Measurements from ENCODE around the gene HNRNPA3. TPM values are rescaled to one million over a fixed set of nuclear protein-coding genes. Genes with fewer than 3 reads are reported as not detected.

HNRNPA3 gene
- total RNA-seq, 1 experiment from 2014 or later: 328 TPM

- Histone ChIP-seq H3K27ac (ENCODE audit: low read depth, low read length) (no peak overlapping the region), H3K9me3 (ENCODE audit: control insufficient read depth in 1 of 2, insufficient read depth in 1 of 2, low read depth in 1 of 2, low read length in 2 of 2) (no peaks in the 10 kb centered on the region), H3K9me2 (ENCODE audit: insufficient read depth) (no peaks in the 10 kb centered on the region), H3K27me3 (ENCODE audit: insufficient read depth, low read length) (no peaks in the 10 kb centered on the region), H2AFZ (ENCODE audit: low read depth, low read length, poor library complexity, severe bottlenecking) (no peak overlapping the region), H3K4me3 (replicated peaks in 1 of 2; ENCODE audit: low read depth in 1 of 2, low read length in 2 of 2) (no peak overlapping the region), H3K9ac (ENCODE audit: low read length) (no peak overlapping the region), H3K79me2 (ENCODE audit: insufficient read depth, low read length) (no peaks in the 10 kb centered on the region), H4K20me1 (ENCODE audit: insufficient read depth) (no peaks in the 10 kb centered on the region), H3K4me2 (ENCODE audit: low read length) (no peak overlapping the region), H3K36me3 (ENCODE audit: control insufficient read depth in 1 of 2, insufficient read depth in 2 of 2, low read length in 2 of 2) (no peaks in the 10 kb centered on the region), H3K4me1 (ENCODE audit: control insufficient read depth in 1 of 2, insufficient read depth in 2 of 2, low read length in 2 of 2) (no peaks in the 10 kb centered on the region)
- ATAC-seq (no peak), DNase-seq (ENCODE audit: low read depth, low spot score) (no peak)
- intact Hi-C loops (cut with micrococcal nuclease): no loop called here
- POLR2A ChIA-PET: no interaction called here
- RAD21 ChIA-PET (ENCODE audit: low non-redundant PET in 1 of 2, low total read pairs in 2 of 2, uncharacterized antibody in 2 of 2, unreplicated experiment in 2 of 2): no interaction called here
- no TSS peak for BruUV-seq (replicated peaks)
- CTCF ChIA-PET: interaction anchor here (1.0 to 1.2 kb wide), 2 partner anchors 8 to 108 kb away, joined by 3 read pairs; no protein-coding TSS in a partner anchor
- TF ChIP-seq REST (IDR thresholded peaks at IDR 0.05; ENCODE audit: low read depth) (no peak), FOSL1 (IDR thresholded peaks at IDR 0.05; ENCODE audit: low read depth) (no peak), RAD21 (IDR thresholded peaks at IDR 0.05; ENCODE audit: low read depth) (no peak), ZFX (IDR thresholded peaks at IDR 0.05) (no peak), CBX3 (IDR thresholded peaks at IDR 0.05; ENCODE audit: low read depth) (no peak), POLR2AphosphoS5 (IDR thresholded peaks at IDR 0.05; ENCODE audit: low read depth, low read length) (no peak), TCF7L2 (IDR thresholded peaks at IDR 0.05; ENCODE audit: borderline replicate concordance, extremely low read depth, insufficient read depth, insufficient read length) (no peak), EGR1 (IDR thresholded peaks at IDR 0.05; ENCODE audit: low read depth) (no peak), CTCF (IDR thresholded peaks at IDR 0.05 in 2 of 3, conservative IDR thresholded peaks at IDR 0.05 in 1 of 3; ENCODE audit: borderline replicate concordance in 1 of 3, insufficient read depth in 1 of 3, low read depth in 2 of 3, low read length in 2 of 3) (no peak), SP1 (IDR thresholded peaks at IDR 0.05; ENCODE audit: low read depth) (no peak)
Measured at GRCh38 chr2:177273408-177273807, 60.8 kb downstream of the HNRNPA3 start.

Small RNA genes lying within 50 kb of the gene (microRNA-seq; reads per million reads assigned to microRNA genes)
- not detected for gene MIR3128 (ENCODE audit: borderline number of aligned reads)

Other genes starting within 250 kb of the HNRNPA3 start
- gene NFE2L2, start 51.9 kb downstream of the HNRNPA3 start, total RNA-seq (2021; ENCODE audit: unreplicated experiment): 106 TPM
- 66.6 TPM for gene AGPS, start 180.0 kb downstream of the HNRNPA3 start, total RNA-seq (2021; ENCODE audit: unreplicated experiment)